PC-9 (cell line): ENCODE results near the gene HIGD1A. TPM values are rescaled to one million over a fixed set of nuclear protein-coding genes. Genes with fewer than 3 reads are reported as not detected.
A peak's percentile ranks its signal among the peaks of the same experiment; 100 is the strongest.

Source experiments
- BruUV-seq: library from RNA; stranded (reverse); fragments of 400-500 nt; replicated peaks from 2 replicates; lab custom pipeline; 2021; lab: Mats Ljungman, UMichigan
- CTCF ChIA-PET: fragments of 300-600 bp; sonication (Branson Sonifier 250); formaldehyde crosslinking; loops from one replicate; lab custom pipeline; 2022; ENCODE audit warnings: antibody characterized with exemption; lab: Charles Lee
- POLR2A ChIA-PET: fragments of 300-600 bp; sonication (Branson Sonifier 250); formaldehyde crosslinking; loops from one replicate; lab custom pipeline; 2022; ENCODE audit warnings: antibody characterized with exemption; ENCODE audit not compliant: unreplicated experiment; lab: Charles Lee
- DNase-seq, 2 experiments: peaks; one replicate each; pipeline versions ENCODE4 v3.0.0 to v3.0.0-alpha.2; 2015 to 2022; ENCODE audit warnings: mixed read lengths in 1 of 2
- H2AFZ ChIP-seq: fragments of 200-600 bp; sonication (generic); 2 replicates; pipeline ENCODE4 v1.8.1; 2017; ENCODE audit warnings: antibody characterized with exemption
- H3F3A ChIP-seq: fragments of 200-600 bp; sonication (generic); 2 replicates; pipeline ENCODE4 v1.8.1; 2017; ENCODE audit warnings: antibody characterized with exemption, mild to moderate bottlenecking, low read depth; ENCODE audit not compliant: insufficient read depth
- H3K27ac ChIP-seq: fragments of 200-600 bp; sonication (generic); 2 replicates; pipeline ENCODE4 v1.6.1; 2016; ENCODE audit warnings: mixed run types
- H3K27me3 ChIP-seq: fragments of 200-600 bp; sonication (generic); 2 replicates; pipeline ENCODE4 v1.6.1; 2016; ENCODE audit warnings: low read depth, mixed run types; ENCODE audit not compliant: insufficient read depth
- H3K36me3 ChIP-seq: fragments of 200-600 bp; sonication (generic); 2 replicates; pipeline ENCODE4 v1.6.1; 2016; ENCODE audit warnings: low read depth, mixed run types
- H3K4me1 ChIP-seq: fragments of 200-600 bp; sonication (generic); replicated peaks from 2 replicates; pipeline ENCODE4 v1.6.1; 2016; ENCODE audit warnings: mixed run types; ENCODE audit not compliant: insufficient read depth
- H3K4me2 ChIP-seq: fragments of 200-600 bp; sonication (generic); 2 replicates; pipeline ENCODE4 v1.6.1; 2017; ENCODE audit warnings: mixed run types
- H3K4me3 ChIP-seq: fragments of 200-600 bp; sonication (generic); 2 replicates; pipeline ENCODE4 v1.6.1; 2016; ENCODE audit warnings: mixed run types
- H3K79me2 ChIP-seq: fragments of 200-600 bp; sonication (generic); 2 replicates; pipeline ENCODE4 v1.6.1; 2017; ENCODE audit warnings: low read depth, mixed run types
- H3K9me2 ChIP-seq: fragments of 200-600 bp; sonication (generic); 2 replicates; pipeline ENCODE4 v1.8.1; 2017; ENCODE audit warnings: mild to moderate bottlenecking; ENCODE audit not compliant: insufficient read depth
- H3K9me3 ChIP-seq: fragments of 200-600 bp; sonication (generic); 2 replicates; pipeline ENCODE4 v1.8.1; 2016; ENCODE audit warnings: low read depth; ENCODE audit not compliant: insufficient read depth
- H4K20me1 ChIP-seq: fragments of 200-600 bp; sonication (generic); 2 replicates; pipeline ENCODE4 v1.8.1; 2017; ENCODE audit not compliant: insufficient read depth
- CTCF ChIP-seq: fragments of 200-600 bp; sonication (generic); conservative IDR thresholded peaks from 2 replicates; pipeline ENCODE4 v1.6.1; 2017; ENCODE audit warnings: mixed run types, antibody characterized with exemption, mild to moderate bottlenecking, moderate library complexity
- EZH2 ChIP-seq: fragments of 200-600 bp; sonication (generic); IDR thresholded peaks from 2 replicates; pipeline ENCODE4 v1.8.0; 2017; ENCODE audit warnings: antibody characterized with exemption, low read depth
- intact Hi-C: fragments of 100-400 bp; cut with micrococcal nuclease; formaldehyde crosslinking; loops from one replicate; pipeline ENCODE4 v1.10.0; 2022; ENCODE audit not compliant: unreplicated experiment
- total RNA-seq: library from RNA; stranded (reverse); gene quantifications from 2 replicates; pipeline ENCODE4 v1.2.3, GENCODE V29; 2021

HIGD1A gene
- total RNA-seq, 1 experiment from 2014 or later: 69.7 TPM

GRCh38 chr3:42809202-42809601, 4.9 kb upstream of the HIGD1A start, which contains the start of gene ACKR2:
Gene ACKR2 (plus strand): TSS chr3:42809445. CDS start chr3:42864503, 55,058 bp downstream.
- H3K79me2 ChIP-seq: peaks cover 44% of the 10 kb centered on the region
- no peaks in the 10 kb centered on the region for H4K20me1 ChIP-seq
- TF ChIP-seq CTCF (no peak), EZH2 (no peak)
- CTCF ChIA-PET: interaction anchor here (0.7 kb wide), 1 partner anchor 156 kb away, joined by 4 read pairs; no protein-coding TSS in a partner anchor
- no peaks in the 10 kb centered on the region for H3K9me3 ChIP-seq
- DNase-seq: peak in 1 of 2 experiments; percentile 82
- POLR2A ChIA-PET: no interaction called here
- H3K9me2 ChIP-seq: no peaks in the 10 kb centered on the region
- H3F3A ChIP-seq: peaks cover 15% of the 10 kb centered on the region; the same call in 1 of the 2 replicates
- H3K27ac ChIP-seq: peak within 1 kb of the TSS; percentile 91
- no peak within 1 kb of the TSS for H2AFZ ChIP-seq
- peaks cover 21% of the 10 kb centered on the region for H3K4me1 ChIP-seq
- no peaks in the 10 kb centered on the region for H3K27me3 ChIP-seq
- BruUV-seq: no TSS peak
- peak within 1 kb of the TSS; percentile 65 for H3K4me3 ChIP-seq
- peak within 1 kb of the TSS; percentile 73 for H3K4me2 ChIP-seq
- H3K36me3 ChIP-seq: no peaks in the 10 kb centered on the region
- intact Hi-C loops: loop anchor here (5.0 kb wide), 1 partner anchor 217 kb away; the partner anchor contains the start of gene SS18L2

- Histone ChIP-seq H3K36me3 (no peaks in the 10 kb centered on the region), H3K27me3 (no peaks in the 10 kb centered on the region), H2AFZ (no peak overlapping the region), H3K4me3 (no peak overlapping the region), H3K9me2 (no peaks in the 10 kb centered on the region), H3K4me1 (peaks cover 11% of the 10 kb centered on the region), H3F3A (peaks cover 15% of the 10 kb centered on the region; the same call in 1 of the 2 replicates), H4K20me1 (no peaks in the 10 kb centered on the region), H3K4me2 (no peak overlapping the region), H3K9me3 (no peaks in the 10 kb centered on the region), H3K79me2 (peaks cover 44% of the 10 kb centered on the region), H3K27ac (no peak overlapping the region)
- TF ChIP-seq EZH2: no peak
- TF ChIP-seq CTCF: no peak
- POLR2A ChIA-PET: no interaction called here
- no peak for DNase-seq
- no TSS peak for BruUV-seq
- CTCF ChIA-PET: interaction anchor here (0.7 kb wide), 1 partner anchor 13 kb away, joined by 5 read pairs; no protein-coding TSS in a partner anchor
- intact Hi-C loops: loop anchor here (5.0 kb wide), 1 partner anchor 216 kb away; the partner anchor contains the start of gene SS18L2
Measured at GRCh38 chr3:42807929-42808328, 3.6 kb upstream of the HIGD1A start.

- CTCF ChIA-PET: no interaction called here
- peak overlapping the region; percentile 45 for H3K27ac ChIP-seq
Measured at GRCh38 chr3:42805141-42805821, 991 bp upstream of the HIGD1A start.

More at GRCh38 chr3:42805141-42805821, 991 bp upstream of the HIGD1A start:
- no TSS peak for BruUV-seq
- Histone ChIP-seq H3K36me3 (no peaks in the 10 kb centered on the region), H4K20me1 (no peaks in the 10 kb centered on the region), H3K79me2 (peaks cover 49% of the 10 kb centered on the region), H3K4me1 (peaks cover 24% of the 10 kb centered on the region), H3K27me3 (no peaks in the 10 kb centered on the region), H3K4me2 (peak overlapping the region; percentile 99), H3K4me3 (peak overlapping the region; percentile 84), H3K9me3 (no peaks in the 10 kb centered on the region), H3K9me2 (no peaks in the 10 kb centered on the region), H3F3A (peaks cover 15% of the 10 kb centered on the region; the same call in 1 of the 2 replicates), H2AFZ (peak overlapping the region; percentile 99)
- DNase-seq: no peak
- intact Hi-C loops: loop anchor here (2.0 to 5.0 kb wide), 2 partner anchors 24 to 213 kb away; partner anchors contain the start of gene SS18L2
- no peak for TF ChIP-seq CTCF
- no peak for TF ChIP-seq EZH2
- POLR2A ChIA-PET: interaction anchor here (0.6 to 0.7 kb wide), 2 partner anchors 15 to 46 kb away, joined by 4 to 24 read pairs; no protein-coding TSS in a partner anchor
